ENCODE results near the gene KCNJ4.
A peak's percentile ranks its signal among the peaks of the same experiment; 100 is the strongest.

Gene KCNJ4

GRCh38 chr22:38429499-38430068 is 25.4 kb downstream of the KCNJ4 start:
- DNase-seq (ENCODE audit: low spot score): no peak

- no peak for DNase-seq (ENCODE audit: low spot score)
These were observed 26.3 kb downstream of the KCNJ4 start for GRCh38 chr22:38428714-38429113.

GRCh38 chr22:38427940-38428339 is 27.1 kb downstream of the KCNJ4 start:
- no peak for DNase-seq (ENCODE audit: low spot score)

DNA sequence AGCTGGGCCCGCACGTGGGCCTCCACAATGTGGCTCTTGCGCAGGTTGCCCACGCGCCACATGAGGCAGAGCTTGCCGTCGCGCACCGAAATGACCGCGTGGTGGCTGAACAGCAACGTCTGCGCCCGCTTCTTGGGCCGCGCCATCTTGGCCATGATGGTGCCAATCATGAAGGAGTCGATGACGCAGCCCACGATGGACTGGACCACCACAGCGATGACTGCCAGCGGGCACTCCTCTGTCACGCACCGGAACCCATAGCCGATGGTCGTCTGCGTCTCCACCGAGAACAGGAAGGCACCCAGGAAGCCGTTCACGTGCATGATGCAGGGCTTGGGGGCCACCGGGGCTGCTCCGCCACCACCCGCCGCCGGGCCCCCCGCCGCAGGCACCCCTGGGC is 27.5 kb downstream of the KCNJ4 start:
- DNase-seq (ENCODE audit: low spot score): no peak

DNA sequence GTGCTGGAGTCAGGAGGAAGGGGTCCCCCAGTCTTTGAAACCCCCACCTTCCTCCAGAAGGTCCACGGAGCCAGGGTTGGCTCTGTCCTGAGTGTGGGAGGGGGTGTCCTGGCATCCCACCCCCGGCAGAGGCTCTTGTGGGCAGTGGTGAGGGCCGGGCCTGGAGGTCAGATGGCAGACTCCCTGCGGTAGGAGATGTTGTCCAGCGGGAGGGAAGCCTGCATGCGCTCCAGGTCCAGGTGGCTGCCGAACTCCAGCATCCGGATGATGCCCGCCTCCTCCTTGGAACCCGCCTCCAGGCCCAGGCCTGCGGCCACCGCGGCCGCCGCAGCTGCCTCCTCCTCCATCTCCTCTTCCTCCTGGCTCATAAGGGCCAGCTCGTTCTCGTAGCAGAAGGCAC is 28.4 kb downstream of the KCNJ4 start:
- DNase-seq (ENCODE audit: low spot score): no peak

- DNase-seq (ENCODE audit: low spot score): no peak
These were observed 30.4 kb downstream of the KCNJ4 start for GRCh38 chr22:38424525-38425080.

GRCh38 chr22:38423512-38424503 is 31.2 kb downstream of the KCNJ4 start:
- DNase-seq (ENCODE audit: low spot score): no peak

DNA sequence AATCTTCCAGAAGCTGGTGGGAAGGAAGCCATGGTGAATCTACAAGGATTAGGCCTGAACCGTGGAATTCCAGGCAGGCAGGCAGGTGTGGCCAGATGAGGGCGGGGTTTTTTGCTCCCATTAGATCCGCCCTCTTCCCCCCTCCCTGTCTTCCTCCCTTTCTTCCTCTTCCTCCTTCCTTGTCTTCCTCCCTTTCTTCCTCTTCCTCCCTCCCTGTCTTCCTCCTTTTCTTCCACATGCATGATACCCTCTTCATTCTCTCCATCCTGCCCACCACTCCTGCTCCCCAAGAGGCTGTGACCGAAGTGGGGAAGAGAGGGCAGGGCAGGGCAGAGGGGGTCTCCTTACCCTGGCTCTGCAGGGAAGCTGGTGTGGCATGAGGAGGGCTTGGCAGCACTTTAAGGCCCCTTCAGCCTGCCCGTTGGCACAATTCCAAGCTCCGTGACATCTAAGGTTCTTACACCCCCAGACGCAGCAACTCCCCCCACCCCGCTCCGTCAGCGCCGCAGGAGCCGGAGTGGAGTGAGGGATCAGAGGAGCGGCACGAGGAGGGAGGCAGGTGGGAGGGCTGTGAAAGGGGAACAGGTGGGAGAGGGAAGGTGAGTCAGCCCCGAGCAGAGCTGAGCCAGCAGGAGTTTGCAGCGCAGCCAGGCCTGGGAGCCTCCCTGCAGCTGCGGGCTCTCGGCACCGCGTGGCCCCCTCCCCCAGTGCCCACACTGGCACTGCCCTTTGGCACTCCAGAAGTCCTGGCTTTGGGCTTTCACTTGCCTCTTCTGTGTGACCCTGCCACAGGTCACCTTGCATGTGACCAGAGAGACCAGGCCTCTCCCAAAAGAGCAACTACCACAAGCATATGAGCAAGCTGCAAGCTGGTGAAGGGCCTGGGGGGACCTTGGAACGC is 32.1 kb downstream of the KCNJ4 start:
- DNase-seq (ENCODE audit: low spot score): no peak

DNA sequence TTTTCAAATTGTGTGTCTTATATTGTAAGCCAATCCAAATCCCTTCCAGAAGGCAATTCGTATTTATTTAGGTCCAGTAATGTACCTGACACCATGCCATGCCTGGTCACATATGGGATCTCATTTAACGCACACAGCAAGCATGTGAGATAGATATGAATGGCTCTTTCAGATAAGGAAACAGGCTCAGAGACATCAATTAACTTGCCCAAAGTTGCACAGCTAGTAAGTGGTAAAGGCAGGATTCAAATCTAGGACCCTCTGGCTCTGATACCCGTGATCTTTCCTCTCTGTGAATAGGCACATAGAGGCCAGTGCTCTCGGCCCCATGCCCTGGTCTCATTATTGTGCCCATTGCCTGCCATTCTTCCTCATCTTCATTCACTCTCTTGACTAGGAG is 34.3 kb downstream of the KCNJ4 start:
- no peak for DNase-seq (ENCODE audit: low spot score)

DNA sequence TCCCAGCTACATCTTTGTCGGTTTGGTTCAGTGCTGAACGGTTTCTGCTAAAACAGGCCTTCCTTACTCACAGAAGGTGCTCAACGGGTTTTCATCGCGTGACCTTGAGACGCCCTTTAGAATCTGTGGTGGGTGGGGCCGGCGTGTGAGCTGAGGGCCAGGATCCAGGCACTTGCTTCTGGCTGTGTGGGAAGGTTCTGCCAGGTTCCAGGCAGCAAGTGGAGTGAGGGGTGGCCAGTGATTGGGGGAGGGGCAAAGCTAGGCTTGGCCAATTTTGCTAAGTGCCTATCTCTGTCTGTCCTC is 35.2 kb downstream of the KCNJ4 start:
- DNase-seq (ENCODE audit: low spot score): no peak

DNA sequence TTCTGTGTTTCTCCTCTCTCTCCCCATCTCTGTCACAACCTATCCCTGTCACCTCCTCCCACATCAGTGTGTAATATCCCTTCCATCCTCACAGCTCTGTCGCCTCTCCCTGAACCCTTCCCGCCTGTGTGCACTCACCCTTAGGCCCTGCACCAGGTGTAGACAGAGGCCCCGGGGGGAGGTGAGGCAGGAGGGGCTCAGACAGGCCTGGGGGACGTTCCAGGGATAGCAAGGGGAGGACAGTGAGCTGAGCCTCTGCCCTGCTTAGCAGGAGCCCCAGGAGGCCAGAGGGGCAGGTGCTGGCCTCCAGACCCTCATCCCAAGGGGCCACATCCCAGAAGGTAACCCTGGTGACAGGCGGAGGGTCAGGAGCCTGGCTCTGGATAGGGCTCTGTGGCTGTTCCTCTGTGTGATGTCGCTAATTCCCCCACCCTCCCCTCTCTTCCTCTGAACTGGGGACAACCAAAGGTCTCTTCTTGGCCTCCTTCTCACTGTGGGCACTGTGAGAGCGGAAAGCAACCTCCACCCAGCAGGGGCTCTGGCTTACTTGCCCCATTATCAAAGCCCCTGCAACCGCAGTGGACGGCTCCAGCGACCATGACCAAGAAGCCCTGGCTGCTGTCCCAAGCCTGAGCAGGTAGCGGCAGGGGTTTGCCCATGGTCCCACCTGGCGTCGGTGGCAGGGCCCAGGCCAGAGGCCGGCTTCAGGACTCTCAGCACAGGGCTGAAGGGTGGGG is 35.7 kb downstream of the KCNJ4 start:
- DNase-seq (ENCODE audit: low spot score): no peak

- DNase-seq (ENCODE audit: low spot score): no peak
These were observed 36.4 kb downstream of the KCNJ4 start for GRCh38 chr22:38418589-38418988.

DNA sequence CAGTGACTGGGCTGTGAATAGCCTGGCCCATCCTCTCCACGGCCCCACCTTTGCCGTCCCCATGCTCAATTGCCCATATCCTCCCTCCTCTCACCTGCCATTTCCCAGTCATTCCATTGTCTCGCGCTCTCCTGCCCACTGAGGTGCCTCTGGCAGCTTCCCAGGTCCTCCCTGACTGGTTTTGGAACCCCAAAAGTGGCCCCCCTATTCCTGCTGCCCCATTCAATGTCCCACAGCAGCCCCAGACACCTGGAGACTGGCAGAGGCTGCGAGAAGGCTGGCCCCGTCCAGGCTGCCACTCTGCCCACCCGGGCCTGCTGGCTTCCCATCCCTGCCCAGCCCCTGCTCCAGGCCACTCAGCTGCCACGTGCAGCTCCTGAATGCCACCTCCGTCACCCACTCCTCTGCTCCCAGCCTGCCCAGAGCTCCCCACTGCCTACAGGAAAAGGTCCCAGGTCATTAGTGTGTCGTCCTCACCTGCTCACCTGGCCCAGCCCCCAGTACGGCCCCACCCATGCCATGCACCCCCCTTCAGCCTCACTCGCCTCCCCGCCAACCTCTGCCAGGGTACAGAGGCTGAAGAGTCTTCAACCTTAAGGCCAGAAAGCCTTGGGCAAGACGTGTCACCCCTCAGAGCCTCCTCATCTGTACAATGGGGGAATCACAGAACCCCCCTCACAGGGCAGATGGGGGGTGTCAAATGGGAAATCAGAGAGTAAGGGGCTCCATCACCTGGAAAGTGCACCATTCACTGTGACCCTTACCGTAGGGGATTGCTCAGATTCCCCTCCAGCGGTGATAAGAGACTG is 37.5 kb downstream of the KCNJ4 start:
- DNase-seq (ENCODE audit: low spot score): no peak

GRCh38 chr22:38416621-38417251 is 38.3 kb downstream of the KCNJ4 start:
- DNase-seq (ENCODE audit: low spot score): no peak

DNA sequence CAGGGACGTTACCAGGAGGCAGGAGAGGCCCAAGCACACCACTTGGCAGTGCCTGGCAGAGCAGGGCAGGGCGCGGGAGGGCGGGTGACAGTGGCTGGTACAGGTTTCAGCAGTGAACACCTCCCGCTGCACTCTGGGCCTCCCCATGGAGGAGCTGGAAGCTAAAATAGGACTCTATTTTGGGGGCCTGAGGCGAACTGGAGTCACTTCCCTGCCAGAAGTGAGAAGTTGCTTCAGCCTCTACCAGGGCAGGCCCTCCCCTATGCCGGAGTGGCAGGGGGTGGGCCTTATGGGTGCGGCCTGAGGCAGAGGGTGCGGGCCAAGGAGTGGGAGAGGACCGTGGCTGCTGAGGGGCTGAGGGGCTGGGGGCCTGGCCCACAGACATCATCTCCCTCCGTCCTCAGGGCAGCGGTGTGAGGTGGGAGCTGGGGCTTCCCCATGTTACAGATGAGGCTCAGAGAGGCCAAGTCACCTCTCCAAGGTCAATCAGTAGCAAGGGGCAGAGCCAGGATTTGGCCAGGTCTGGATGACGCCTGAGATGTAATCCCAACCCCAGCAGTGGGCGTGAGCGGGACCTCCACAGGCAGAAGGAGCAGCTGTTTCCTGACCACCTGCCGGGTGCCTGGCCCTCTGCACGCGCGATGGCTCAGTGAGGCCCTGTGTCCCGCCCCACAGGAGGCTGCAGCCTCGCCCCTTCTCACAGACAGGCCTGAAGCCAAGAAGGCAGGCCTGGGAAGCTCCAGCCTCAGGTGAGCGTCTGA is 39.3 kb downstream of the KCNJ4 start:
- DNase-seq (ENCODE audit: low spot score): no peak

GRCh38 chr22:38415046-38415445 is 40.0 kb downstream of the KCNJ4 start:
- DNase-seq (ENCODE audit: low spot score): no peak

- DNase-seq (ENCODE audit: low spot score): no peak
These were observed 41.0 kb downstream of the KCNJ4 start for GRCh38 chr22:38414009-38414395.

GRCh38 chr22:38413085-38414008 is 41.7 kb downstream of the KCNJ4 start:
- DNase-seq (ENCODE audit: low spot score): peak; percentile 59
